Stomach (tissue), 4 donors: Measurements from ENCODE around the gene DNAAF1.

ENCODE experiments used
- CTCF ChIP-seq, 7 experiments: fragments of 450-650 bp in 4 of 7; fragments of 200-600 bp in 3 of 7; sonication (generic) in 3 of 7; IDR thresholded peaks; one replicate each; pipeline ENCODE4 v1.5.1; 2016 to 2019; ENCODE audit warnings: antibody characterized with exemption in 7 of 7, control low read depth in 2 of 7, mild to moderate bottlenecking in 1 of 7
- EP300 ChIP-seq: sonication (generic); formaldehyde crosslinking; IDR thresholded peaks from one replicate; pipeline ENCODE4 v1.6.1; 2017; ENCODE audit warnings: antibody characterized with exemption
- POLR2A ChIP-seq, 4 donors: fragments of 450-650 bp; IDR thresholded peaks; one replicate each; pipeline ENCODE4 v1.6.1; 2016; ENCODE audit warnings: antibody characterized with exemption in 4 of 4, control low read depth in 2 of 4, mild to moderate bottlenecking in 1 of 4, moderate library complexity in 1 of 4
- POLR2AphosphoS5 ChIP-seq, 3 donors: sonication (generic); formaldehyde crosslinking; IDR thresholded peaks; one replicate each; pipeline ENCODE4 v1.6.1; 2016; ENCODE audit warnings: antibody characterized with exemption in 3 of 3

- TF ChIP-seq CTCF (IDR thresholded peaks at IDR 0.05) (no peak), POLR2A (IDR thresholded peaks at IDR 0.05) (no peak), POLR2AphosphoS5 (IDR thresholded peaks at IDR 0.05) (no peak), EP300 (no peak)
Observed at GRCh38 chr16:84161037-84161436, 15.9 kb downstream of the DNAAF1 start.
